HG02763 (cell line): ENCODE measurements around the gene GMPS.
A peak's percentile ranks its signal among the peaks of the same experiment; 100 is the strongest.
"Not testable (repeated sequence)": the region's sequence is repeated elsewhere in the genome, so short reads cannot be mapped to it uniquely, and the experiment has no call there.

ENCODE experiments used
- ATAC-seq: cut with Tn5 transposase; IDR thresholded peaks from one replicate; pipeline ENCODE4 v1.9.1; 2021; ENCODE audit warnings: mild to moderate bottlenecking, moderate library complexity; ENCODE audit not compliant: unreplicated experiment

Gene GMPS

DNA sequence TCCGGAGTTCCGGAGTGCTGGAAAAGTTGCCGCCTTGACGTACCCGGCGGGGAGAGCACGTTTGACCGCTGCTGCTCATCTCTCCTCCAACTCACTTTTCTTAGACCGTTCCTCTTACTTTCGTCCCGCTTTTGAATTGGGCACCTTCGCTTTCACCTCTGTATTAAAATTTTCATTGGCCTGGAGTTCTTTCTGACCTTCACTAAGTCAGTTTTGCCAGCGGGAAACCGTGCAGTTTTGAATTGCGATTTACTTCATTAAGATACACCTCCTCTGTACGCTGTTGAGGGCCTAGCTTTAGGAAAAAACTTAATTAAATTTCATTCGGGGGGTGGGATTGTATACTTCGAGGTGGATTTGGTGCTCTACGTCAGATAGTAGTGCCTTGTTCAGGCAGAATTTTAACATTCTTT, 1.3 kb downstream of the GMPS start:
- ATAC-seq: peak; percentile 7

DNA sequence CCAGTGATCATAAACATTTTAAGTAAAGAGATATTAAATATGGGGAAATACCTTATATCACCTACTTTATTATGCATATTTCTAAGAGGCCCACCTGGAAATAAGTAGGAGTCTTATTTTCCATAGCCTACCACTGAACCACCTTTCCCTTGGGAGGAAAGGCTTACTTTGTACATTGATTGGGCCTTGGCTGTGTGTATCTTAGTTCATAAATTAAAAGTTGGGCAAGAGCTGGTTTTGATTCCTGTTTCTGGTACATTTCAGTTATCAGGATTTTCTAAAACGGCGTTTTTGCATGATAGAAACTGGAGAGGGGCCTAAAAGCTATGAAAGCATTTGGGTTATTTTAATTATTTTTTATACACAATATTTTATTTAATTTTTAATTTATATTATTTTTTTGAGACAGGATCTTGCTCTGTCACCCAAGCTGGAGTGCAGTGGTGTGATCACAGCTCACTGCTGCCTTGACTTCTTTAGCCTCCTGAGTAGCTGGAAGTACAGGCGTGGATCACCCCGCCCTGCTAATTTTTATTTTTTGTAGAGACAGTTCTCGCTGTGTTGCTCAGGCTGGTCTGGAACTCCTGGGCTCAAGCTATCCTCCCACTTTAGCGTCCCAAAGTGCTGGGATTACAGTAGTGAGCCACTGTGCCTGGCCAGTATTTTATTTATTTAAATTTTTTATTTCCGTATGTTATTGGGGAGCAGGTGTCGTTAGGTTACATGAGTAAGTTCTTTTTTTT, 2.6 kb downstream of the GMPS start:
- ATAC-seq: no peak

DNA sequence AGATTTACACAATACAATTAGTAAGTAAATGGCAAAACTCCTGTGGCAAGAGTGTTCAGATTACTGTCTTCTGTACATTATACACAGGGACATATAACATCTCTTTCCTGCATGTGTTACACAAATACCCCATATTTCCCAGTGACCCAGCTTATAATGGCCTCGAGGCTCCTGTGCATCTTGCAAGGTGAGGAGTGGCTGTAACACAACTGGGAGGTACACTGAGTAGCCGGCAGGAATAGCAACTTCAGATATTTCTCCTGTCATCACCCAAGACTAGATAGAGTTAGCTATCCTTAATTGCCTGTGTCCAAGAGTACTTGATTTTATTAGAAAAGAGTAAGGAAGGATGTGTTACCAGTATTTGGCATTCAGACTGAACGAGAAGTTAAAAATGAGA, 5.6 kb downstream of the GMPS start:
- no peak for ATAC-seq

DNA sequence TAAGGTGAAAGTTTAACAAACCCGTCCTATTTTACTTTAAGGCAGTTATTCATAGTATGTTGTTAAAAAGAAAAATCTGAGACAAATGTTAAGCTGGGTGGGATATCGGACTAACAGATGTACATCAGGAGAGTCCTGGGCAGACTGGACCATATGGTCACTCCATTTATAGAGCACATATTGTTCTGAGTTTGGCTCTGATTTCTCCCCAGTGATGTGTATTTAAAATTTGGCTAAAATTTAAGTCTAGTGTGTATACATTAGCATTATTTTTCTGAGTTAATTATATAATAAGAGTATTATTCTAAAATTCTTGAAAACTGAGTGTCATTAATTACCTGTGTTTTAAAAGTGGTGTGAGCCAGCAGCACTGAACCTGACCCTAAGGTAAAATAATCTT, 6.1 kb downstream of the GMPS start:
- ATAC-seq: no peak

DNA sequence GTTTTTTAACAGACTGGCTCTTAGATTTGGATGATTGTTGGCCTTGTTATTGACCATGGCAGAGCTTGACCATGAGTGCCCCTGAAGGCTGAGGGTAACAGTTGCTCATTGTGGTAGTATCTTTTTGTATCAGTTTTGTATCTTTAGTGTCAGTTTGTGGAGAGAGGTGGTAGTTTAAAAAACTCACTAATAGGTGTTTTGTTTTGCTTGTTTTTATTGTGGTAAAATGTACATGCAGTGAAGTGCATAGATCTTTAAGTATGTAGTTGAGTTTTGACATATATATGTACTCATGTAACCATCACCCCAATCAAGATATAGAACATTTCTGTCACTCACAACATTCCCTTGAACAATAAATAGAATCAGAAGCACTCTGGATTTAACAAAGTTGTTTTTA, 9.8 kb downstream of the GMPS start:
- no peak for ATAC-seq

DNA sequence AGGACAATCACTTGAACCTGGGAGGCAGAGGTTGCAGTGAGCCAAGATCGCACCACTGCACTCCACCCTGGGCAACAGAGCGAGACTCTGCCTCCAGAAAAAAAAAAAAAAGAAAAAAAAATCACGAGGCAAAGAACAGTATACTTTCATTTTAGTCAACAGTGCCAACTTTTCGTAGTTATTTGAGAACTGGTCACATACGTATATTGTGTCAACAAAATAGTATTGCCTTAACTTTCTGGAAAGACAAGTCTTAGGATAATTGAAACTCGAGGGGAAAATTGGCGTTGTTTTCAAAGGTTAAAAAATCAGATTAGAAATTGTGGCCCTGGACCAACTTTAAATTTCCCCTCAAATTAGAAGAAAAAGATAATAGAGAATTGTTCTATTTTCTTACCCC, 13.8 kb downstream of the GMPS start:
- no peak for ATAC-seq

DNA sequence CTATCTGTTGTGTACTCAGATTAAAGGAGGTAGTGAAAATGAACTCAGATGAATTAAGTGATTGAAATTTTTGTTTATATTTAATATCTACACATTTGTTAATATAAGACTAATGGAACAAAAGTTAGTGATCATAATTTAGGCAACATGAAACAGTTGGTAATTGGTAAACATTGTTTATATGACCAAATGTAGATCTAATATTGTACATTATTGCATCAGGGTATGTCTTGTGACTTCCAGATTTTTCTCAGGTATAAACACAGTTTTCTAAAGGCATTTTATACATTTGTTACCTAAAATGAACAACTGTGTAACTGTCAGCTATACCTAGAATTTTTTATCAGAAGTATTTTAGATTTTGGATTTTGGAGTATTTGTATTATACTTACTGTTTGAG, 14.8 kb downstream of the GMPS start:
- ATAC-seq: no peak

DNA sequence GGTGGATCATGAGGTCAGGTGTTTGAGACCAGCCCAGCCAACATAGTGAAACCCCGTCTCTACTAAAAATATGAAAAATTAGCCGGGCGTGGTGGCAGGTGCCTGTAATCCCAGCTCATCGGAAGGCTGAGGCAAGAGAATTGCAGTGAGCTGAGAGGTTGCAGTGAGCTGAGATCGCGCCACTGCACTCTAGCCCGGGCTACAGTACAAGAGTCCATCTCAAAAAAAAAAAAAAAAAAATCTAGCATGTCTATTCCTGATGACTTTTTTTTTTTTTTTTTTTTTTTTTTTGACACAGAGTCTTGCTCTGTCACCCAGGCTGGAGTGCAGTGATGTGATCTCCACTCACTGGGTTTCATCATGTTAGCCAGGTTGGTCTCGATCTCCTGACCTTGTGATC, 15.9 kb downstream of the GMPS start:
- ATAC-seq: not testable (repeated sequence)

DNA sequence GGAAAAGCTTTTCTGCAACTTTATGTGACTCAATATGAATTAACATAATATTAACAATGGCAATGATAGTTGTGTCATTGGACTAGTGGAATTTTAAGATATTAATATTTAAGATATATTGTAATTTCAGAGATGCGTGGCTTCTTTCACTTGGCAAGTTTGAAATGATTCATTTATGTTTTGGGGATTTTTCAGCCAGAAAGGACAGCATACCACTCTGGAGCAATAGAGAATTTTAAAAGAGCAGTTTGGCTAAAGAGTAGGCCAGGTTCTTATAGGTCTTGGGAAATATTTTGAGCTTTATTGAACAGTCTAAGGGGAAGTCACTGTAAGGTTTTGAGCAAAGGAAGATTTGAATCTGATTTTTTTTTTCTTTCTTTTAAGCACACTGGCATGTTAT, 16.5 kb downstream of the GMPS start:
- no peak for ATAC-seq

DNA sequence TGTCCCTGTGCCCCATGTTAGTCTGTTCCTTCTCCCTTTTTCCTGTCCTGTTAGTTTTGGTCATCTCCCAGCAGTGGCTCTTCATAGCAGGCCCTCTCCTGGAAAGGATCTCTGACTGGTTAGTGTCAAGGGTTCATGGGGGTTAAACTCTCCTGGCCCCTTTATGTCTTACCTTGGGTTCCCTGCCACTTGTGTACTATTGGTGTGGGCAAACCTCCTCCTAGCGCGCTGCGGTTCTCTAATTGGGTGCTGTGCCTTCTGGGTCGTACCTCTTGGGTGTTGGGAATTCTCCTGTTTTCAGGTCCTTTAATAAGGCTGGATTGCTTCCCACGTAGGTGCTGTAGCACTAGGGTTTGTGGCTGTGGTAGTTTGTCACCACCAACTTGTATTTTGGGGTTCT, 18.8 kb downstream of the GMPS start:
- no peak for ATAC-seq

DNA sequence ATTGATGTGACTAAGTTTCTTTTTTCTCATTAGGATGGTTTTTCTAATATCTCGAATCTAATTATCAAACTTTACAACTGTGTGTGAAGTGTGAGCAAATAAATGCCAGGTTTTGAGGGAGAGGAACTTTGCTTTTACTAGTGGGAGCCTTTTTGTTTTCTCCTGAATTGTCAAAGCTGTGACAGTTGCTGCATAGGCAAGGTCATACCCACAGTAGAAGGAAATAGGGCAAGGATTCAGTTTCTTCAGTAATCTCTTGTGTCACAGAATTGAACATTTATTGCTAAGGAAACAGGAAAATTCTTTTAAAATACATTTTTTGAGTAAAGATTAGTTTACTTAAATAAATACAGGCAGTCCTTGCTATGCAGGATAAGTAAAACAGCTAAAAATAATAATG, 19.5 kb downstream of the GMPS start:
- no peak for ATAC-seq

DNA sequence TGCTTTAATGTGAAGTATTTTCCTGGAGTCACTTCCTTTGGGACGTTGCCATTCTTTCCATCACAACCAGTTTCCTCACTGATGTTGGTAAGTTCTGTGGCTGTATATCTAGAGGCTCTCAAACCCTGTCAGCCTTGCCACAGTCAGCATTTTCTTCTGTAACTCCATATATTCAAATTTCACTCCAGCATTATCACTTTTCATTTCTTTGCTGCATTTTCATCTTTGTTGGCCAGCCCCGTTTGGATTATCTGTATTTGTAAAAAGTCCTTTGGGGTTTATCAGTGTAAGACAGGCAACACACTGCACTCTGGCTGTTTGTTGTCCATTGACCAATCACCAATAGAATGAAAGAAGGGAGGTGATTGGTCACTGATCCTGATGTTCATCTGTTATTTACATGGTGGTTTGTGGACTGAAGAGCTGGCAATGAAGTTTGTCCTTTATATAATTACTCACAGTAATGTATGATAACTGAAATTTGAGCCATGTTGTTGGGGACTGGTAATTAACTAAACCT, 20.3 kb downstream of the GMPS start:
- ATAC-seq: peak; percentile 56

DNA sequence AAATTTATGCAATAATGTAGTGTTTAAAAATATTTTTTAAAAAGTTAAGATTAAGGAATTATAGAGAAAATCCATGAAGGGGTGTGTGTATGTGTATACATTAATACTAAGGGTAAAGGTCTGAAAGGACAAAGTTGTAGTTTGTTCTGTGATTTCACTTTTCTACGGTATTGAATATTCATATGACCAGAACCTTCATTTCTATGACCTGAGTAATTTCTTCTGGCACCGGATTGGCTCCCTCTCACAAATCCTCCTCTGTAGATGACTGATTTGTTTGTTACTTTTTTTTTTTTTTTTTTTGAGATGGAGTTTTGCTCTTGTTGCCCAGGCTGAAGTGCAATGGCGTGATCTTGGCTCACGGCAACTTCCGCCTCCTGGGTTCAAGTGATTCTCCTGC, 20.9 kb downstream of the GMPS start:
- ATAC-seq: no peak

DNA sequence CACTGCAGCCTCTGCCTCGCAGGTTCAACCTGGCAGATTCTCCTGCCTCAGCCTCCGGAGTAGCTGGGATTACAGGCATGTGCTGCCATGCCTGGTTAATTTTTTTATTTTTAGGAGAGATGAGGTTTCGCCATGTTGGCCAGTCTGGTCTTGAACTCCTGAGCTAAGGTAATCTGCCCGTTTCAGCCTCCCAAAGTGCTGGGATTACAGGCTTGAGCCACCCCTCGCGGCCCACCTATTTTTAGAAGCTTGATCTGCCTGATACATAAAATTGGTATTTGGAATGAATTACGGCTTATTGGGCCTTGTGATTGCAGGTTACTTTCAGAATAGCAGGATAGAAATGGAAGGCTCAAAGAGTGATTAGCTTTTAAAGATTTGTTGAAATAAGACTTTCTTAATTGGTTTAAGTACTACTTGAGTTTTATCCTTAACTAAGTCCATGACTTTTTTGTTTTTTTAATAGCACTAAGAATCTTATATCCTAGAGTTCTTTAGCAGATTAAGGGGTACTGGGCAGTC, 25.0 kb downstream of the GMPS start:
- no peak for ATAC-seq

DNA sequence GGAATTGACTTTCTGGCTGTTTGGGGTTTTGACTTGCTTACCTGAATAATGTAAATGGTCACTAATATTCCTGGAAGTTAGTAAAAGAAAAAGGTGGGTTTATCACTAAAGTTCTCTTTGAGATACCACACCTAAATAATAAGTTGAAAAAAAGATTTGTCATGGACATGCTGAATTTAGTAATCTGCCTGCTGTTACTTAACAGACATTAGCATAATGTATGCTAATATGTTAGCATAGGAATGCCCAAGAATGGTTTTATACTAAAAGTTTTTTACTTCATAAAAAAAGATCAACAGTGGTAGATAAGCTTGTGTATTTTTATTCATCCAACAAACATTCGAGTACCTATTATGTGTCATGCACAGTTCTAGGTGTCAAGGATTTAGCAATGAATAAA, 36.5 kb downstream of the GMPS start:
- no peak for ATAC-seq

DNA sequence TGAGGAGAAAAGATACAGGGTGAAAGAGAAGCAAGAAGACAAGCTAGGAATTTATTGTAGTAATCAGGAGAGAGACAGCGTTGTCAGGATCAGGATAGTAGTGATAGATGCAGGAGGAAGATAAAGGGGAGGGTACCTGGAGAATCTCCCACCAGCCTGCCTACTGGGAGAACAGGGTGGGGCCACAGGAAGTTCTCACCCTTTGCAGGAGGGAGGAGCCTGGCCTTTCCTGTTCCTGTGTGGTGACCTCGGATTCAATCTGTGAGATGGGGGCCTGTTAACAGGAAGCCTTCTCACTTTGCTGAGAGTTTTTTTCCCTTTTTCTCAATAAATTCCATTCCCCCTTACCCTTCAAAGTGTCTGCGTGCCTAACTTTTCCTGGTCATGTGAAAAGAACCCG, 37.6 kb downstream of the GMPS start:
- no peak for ATAC-seq

DNA sequence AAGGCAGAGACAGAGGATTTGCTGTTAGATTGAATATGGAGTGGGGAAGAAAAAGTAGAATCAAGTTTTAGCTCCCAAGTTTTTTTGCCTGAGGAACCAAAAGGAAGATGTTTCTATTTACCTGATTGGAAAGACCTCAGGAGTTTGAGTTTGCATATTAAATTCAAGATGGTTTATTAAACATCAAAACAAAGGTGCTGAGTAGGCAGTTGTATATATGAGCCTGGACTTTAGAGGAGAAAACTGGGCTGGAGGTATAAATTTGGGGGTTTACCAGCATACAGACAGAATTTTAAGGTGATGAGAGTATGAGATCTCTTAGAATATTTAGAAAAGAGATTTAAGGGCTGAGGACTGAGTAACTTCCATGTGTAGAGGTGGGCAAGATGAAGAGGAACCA, 38.2 kb downstream of the GMPS start:
- ATAC-seq: no peak

DNA sequence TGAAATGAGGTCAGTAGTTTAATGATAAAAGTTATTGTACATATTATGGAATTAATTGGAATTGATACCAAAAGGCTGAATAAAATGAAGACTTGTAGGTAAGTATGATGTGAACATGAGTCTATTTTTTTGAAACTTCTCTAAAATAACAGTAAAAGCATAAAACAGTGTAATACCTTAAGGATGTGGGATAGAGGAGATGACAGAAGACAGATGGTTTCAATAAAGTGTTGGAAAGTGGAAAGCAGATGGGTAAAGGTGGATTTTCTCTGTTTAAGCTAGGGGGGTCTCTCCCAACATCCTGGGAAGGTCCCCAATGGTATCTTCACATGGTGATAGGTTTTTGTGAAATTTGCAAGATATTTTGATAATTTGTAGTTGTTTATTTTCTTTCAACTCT, 41.6 kb downstream of the GMPS start:
- no peak for ATAC-seq

DNA sequence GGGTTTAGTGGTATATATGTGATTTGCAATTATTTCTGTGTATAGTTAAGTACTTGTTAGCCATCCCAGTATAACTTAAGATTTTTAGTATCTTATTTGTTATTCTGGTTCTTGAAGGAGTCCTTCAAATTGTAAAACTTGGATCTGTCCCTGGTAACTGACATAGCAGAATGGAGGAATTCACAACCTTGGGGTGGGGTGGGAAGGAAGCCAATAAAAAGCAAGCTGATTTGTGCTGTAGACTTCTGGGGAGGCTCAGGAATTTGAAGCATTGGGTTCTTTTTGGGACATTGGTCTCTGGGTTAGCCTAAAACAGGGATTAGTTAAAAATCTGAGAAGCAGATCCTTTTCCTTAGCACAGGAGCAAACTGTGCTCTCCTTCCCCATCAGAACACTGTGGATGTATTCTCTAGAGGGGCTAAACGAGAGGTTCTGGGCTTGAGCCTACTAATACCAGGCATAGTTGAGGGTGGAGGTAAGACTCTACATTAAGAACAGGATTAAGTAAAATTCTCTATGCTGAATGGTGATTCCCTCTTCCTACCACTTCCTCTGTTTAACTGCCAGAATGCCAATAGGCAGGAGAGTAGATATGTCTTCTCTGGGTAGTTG, 42.2 kb downstream of the GMPS start:
- no peak for ATAC-seq

DNA sequence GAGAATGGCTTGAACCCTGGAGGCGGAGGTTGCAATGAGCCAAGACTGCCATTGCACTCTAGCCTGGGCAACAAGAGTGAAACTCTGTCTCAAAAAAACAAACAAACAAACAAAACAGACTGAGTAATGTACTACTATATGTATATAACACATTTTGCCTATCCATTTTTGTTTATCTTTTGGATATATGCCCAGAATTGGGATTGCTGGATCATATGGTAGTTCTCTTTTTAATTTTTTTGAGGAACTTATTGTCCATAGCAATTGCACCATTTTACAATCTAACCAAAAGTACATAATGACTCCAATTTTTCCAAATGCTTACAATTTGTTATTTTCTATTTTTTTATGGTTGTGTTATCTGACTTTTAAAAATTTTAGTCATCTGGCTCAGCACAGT, 47.3 kb downstream of the GMPS start:
- ATAC-seq: no peak

DNA sequence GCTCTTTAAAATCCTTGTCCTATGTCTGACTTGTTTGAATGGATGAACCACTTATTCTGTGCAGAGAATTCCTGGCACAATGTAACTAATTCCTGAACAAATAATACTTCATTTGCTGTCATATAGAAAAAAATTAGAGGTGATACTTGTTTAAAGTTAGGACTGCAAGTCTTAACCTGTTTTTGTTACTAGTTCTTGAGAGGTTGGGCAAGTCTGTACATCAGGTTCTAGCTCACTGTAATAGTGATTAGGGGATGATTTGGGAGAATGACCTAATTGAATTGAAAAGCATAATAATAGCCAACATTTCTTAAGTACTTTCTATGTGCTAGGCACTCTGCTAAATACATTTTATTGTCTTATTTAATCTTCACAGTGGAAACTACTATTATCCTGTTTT, 49.3 kb downstream of the GMPS start:
- no peak for ATAC-seq

DNA sequence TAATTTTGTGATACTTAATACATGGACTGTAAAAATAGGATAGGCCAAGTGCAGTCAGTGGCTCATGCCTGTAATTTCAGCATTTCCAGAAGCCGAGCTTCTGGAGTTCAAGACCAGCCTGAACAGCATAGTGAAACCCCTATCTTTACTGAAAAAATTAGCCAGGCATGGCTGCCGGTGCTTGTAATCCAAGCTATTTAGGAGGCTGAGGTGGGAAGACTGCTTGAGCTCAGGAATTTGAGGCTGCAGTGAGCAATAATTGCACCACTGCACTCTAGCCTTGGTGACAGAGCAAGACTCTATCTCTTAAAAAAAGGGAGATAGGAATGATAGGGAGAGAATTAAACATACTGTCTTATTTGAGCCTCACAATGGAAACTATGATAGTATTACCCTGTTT, 51.0 kb downstream of the GMPS start:
- no peak for ATAC-seq

DNA sequence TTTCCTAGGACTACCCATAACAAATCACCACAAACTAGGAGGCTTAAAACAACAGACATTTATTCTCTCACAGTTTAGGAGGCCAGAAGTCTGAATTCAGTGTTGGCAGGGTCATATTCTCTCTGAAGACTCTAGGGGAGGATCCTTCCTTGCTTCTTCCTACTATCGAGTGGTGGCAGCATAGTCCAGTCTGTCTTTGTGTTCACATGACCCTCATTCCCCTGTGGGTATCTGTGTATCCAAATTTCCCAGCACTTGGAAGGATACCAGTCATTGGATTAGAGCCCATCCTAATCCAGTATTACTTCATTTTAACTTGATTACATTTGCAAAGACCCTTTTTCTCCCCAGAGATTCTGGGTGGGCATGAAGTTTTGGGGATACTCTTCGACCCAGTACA, 63.8 kb downstream of the GMPS start:
- no peak for ATAC-seq
